K562 (cell line): ENCODE measurements around the gene MTHFD2. TPM values are rescaled to one million over a fixed set of nuclear protein-coding genes. Genes with fewer than 3 reads are reported as not detected.

Experiments
- CBFA2T3 ChIP-seq: fragments of 450-650 bp; IDR thresholded peaks from 2 replicates; pipeline ENCODE4 v1.6.1; 2017
- CBX3 ChIP-seq, 2 experiments: IDR thresholded peaks; 1 replicate in 1 of 2; 2 replicates in 1 of 2; pipeline ENCODE4 v1.6.1; 2012; ENCODE audit warnings: inconsistent platforms in 2 of 2, low read length in 2 of 2, borderline replicate concordance in 1 of 2, control low read depth in 1 of 2
- CHD4 ChIP-seq: fragments of 200-600 bp; sonication (generic); IDR thresholded peaks from 3 replicates; pipeline ENCODE4 v1.6.1; 2012; ENCODE audit warnings: low read depth, mild to moderate bottlenecking, mixed read lengths, low read length, inconsistent platforms; ENCODE audit not compliant: insufficient read depth, insufficient replicate concordance, poor library complexity, severe bottlenecking
- FOXM1 ChIP-seq, 2 experiments: fragments of 450-650 bp in 1 of 2; sonication (generic) in 1 of 2; formaldehyde crosslinking in 1 of 2; IDR thresholded peaks; 2 replicates each; pipeline versions ENCODE4 v1.6.1 to v1.9.0; 2017 to 2022; ENCODE audit warnings: low read depth in 2 of 2, mild to moderate bottlenecking in 2 of 2, missing genetic modification reagents in 1 of 2, moderate library complexity in 1 of 2
- HOXB6 ChIP-seq: fragments of 250-450 bp; sonication (Bioruptor Pico); IDR thresholded peaks from 2 replicates; pipeline ENCODE4 v1.5.1; 2022; ENCODE audit warnings: mild to moderate bottlenecking, borderline replicate concordance
- MAFG ChIP-seq: fragments of 450-650 bp; conservative IDR thresholded peaks from 2 replicates; pipeline ENCODE4 v1.6.1; 2016; ENCODE audit warnings: missing genetic modification characterization, missing compliant biosample characterization
- MIER1 ChIP-seq: fragments of 450-650 bp; IDR thresholded peaks from 2 replicates; pipeline ENCODE4 v1.6.1; 2016; ENCODE audit warnings: antibody characterized with exemption, mild to moderate bottlenecking, low read depth
- NCOA1 ChIP-seq: fragments of 450-650 bp; IDR thresholded peaks from 2 replicates; pipeline ENCODE4 v1.6.1; 2016; ENCODE audit warnings: low read depth
- NFIC ChIP-seq: fragments of 450-650 bp; IDR thresholded peaks from 2 replicates; pipeline ENCODE4 v1.6.1; 2017; ENCODE audit warnings: mild to moderate bottlenecking, inconsistent platforms
- NR2C2 ChIP-seq, 2 experiments: fragments of 200-800 bp in 1 of 2; sonication (Bioruptor generic) in 1 of 2; sonication (generic) in 1 of 2; formaldehyde crosslinking in 1 of 2; IDR thresholded peaks; 2 replicates each; pipeline versions ENCODE4 v1.6.1 to v1.8.0; 2016 to 2022; ENCODE audit warnings: mild to moderate bottlenecking in 1 of 2, missing compliant biosample characterization in 1 of 2, missing genetic modification characterization in 1 of 2, missing genetic modification reagents in 1 of 2
- RBM25 ChIP-seq: fragments of 200-400 bp; formaldehyde crosslinking; IDR thresholded peaks from 2 replicates; pipeline ENCODE4 v1.6.1; 2018; ENCODE audit warnings: low read length, low read depth, moderate library complexity; ENCODE audit not compliant: severe bottlenecking
- SMAD4 ChIP-seq: fragments of 250-450 bp; sonication (Bioruptor Pico); conservative IDR thresholded peaks from 2 replicates; pipeline ENCODE4 v1.8.0; 2021; ENCODE audit warnings: inconsistent platforms, mild to moderate bottlenecking, moderate library complexity
- SMARCA5 ChIP-seq: fragments of 450-650 bp; IDR thresholded peaks from 2 replicates; pipeline ENCODE4 v1.6.1; 2016
- SMARCC2 ChIP-seq: fragments of 450-650 bp; IDR thresholded peaks from 2 replicates; pipeline ENCODE4 v1.6.1; 2017; ENCODE audit warnings: antibody characterized with exemption, moderate library complexity, mild to moderate bottlenecking, low read depth
- STAT5A ChIP-seq: IDR thresholded peaks from 2 replicates; pipeline ENCODE4 v1.6.1; 2012; ENCODE audit warnings: low read length, inconsistent platforms, borderline replicate concordance
- TEAD4 ChIP-seq, 2 experiments: sonication (generic) in 1 of 2; formaldehyde crosslinking in 1 of 2; IDR thresholded peaks; 2 replicates each; pipeline versions ENCODE4 v1.6.1 to v1.8.0; 2012 to 2022; ENCODE audit warnings: borderline replicate concordance in 1 of 2, inconsistent platforms in 1 of 2, low read length in 1 of 2, mild to moderate bottlenecking in 1 of 2, missing genetic modification reagents in 1 of 2
- ZNF79 ChIP-seq: fragments of 250-450 bp; sonication (Bioruptor Pico); IDR thresholded peaks from 2 replicates; pipeline ENCODE4 v1.4.0; 2020; ENCODE audit warnings: low read depth, mild to moderate bottlenecking, moderate library complexity
- polyA plus RNA-seq, 8 experiments: library from polyadenylated mRNA; depleted of rRNA in 4 of 8; stranded (reverse) in 5 of 8; unstranded in 3 of 8; fragments of >200 nt; fragmentation: Nextera tagmentation in 2 of 8; fragmentation: Illumina TruSeq in 1 of 8; extraction: Ambion mirVana in 2 of 8; extraction: Trizol in 1 of 8; gene quantifications; 2 replicates each; pipeline versions ENCODE4 v1.2.1 to v1.2.3, GENCODE V29; 2011 to 2014; ENCODE audit warnings: inconsistent platforms in 1 of 8, missing spikeins in 1 of 8
- total RNA-seq, 7 experiments: library from RNA; depleted of rRNA in 6 of 7; stranded (reverse); fragments of >200 nt in 6 of 7; fragmentation: Illumina TruSeq in 2 of 7; extraction: Trizol in 2 of 7; gene quantifications; 2 replicates each; pipeline versions ENCODE4 v1.2.1 to v1.2.3, GENCODE V29; 2011 to 2021; ENCODE audit warnings: low replicate concordance in 1 of 7
- TF ChIP-seq, protein P1 (sequence below): fragments of 450-650 bp; conservative IDR thresholded peaks from 2 replicates; pipeline ENCODE4 v1.6.1; 2016; ENCODE audit warnings: missing genetic modification characterization, low read depth, mild to moderate bottlenecking, control low read depth, missing compliant biosample characterization
- TF ChIP-seq, protein P2 (sequence below): sonication (generic); formaldehyde crosslinking; IDR thresholded peaks from 2 replicates; pipeline ENCODE4 v1.8.0; 2022; ENCODE audit warnings: mild to moderate bottlenecking, missing genetic modification reagents

The MTHFD2 gene
- total and polyA plus RNA-seq, 9 of the 15 experiments (the other 6 are each of a cell fraction or from before 2014, with no cell fraction given), result 113 to 520 (median 234) TPM

DNA sequence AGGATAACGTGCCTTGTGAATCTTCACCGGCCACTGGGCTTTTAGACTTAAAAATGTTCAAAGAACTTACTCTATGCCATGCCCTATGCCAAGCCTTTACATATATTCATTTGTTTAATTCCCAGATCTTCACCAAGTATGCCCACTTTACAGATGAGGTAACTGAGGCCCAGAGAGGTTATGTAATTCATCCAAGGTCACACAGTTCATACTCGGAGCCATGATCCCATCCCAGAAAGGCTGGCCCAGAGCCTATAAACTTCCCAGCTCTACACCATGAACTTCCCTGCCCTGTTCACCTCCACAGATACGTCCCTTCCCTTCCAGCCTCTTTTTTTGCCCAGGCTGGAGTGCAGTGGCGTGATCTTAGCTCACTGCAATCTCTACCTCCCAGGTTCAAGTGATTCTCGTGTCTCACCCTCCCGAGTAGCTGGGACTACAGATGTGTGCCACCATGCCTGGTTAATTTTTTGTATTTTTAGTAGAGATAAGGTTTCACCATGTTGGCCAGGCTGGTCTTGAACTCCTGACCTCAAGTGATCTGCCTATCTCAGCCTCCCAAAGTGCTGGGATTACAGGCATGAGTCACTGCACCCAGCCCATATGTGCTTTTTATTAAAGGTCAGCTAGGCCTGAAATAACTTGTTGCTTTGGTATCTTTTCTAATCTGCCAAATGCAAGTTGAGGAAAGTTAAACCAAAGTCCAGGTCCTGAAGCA, 44.1 kb downstream of the MTHFD2 start (continued):
- TF ChIP-seq FOXM1 (IDR thresholded peaks at IDR 0.05; ENCODE audit: low read depth) (peak; percentile 59; the same call in 1 of the 2 replicates), FOXM1 (CRISPR knock-in tag; IDR thresholded peaks at IDR 0.05; ENCODE audit: low read depth) (no peak), MIER1 (no peak), SMARCA5 (peak; percentile 79), CBX3 (IDR thresholded peaks at IDR 0.05; ENCODE audit: borderline replicate concordance in 1 of 2, low read length in 2 of 2) (0 out of 3 replicates have a peak, but pooled peaks of 1 of the 2 experiments have one; percentile 18), RBM25 (peak; percentile 94), NR2C2 (CRISPR knock-in tag; IDR thresholded peaks at IDR 0.05) (no peak), NR2C2 (tag; IDR thresholded peaks at IDR 0.05) (peak; percentile 50; the same call in 1 of the 2 replicates), MAFG (tag) (no peak), CBFA2T3 (peak; percentile 97), SMAD4 (CRISPR knock-in tag) (peak; percentile 39; the same call in 1 of the 2 replicates), CHD4 (peak; percentile 40), NCOA1 (0 out of 2 replicates have a peak, but pooled peaks have one; percentile 12), SMARCC2 (0 out of 2 replicates have a peak, but pooled peaks have one; percentile 27), TEAD4 (IDR thresholded peaks at IDR 0.05; ENCODE audit: low read length) (peak; percentile 81), TEAD4 (CRISPR knock-in tag; IDR thresholded peaks at IDR 0.05; ENCODE audit: borderline replicate concordance) (no peak), STAT5A (peak; percentile 45; the same call in 1 of the 2 replicates), HOXB6 (CRISPR knock-in tag) (no peak), NFIC (peak; percentile 79), ZNF79 (CRISPR knock-in tag) (no peak)
- TF ChIP-seq, protein P1, sequence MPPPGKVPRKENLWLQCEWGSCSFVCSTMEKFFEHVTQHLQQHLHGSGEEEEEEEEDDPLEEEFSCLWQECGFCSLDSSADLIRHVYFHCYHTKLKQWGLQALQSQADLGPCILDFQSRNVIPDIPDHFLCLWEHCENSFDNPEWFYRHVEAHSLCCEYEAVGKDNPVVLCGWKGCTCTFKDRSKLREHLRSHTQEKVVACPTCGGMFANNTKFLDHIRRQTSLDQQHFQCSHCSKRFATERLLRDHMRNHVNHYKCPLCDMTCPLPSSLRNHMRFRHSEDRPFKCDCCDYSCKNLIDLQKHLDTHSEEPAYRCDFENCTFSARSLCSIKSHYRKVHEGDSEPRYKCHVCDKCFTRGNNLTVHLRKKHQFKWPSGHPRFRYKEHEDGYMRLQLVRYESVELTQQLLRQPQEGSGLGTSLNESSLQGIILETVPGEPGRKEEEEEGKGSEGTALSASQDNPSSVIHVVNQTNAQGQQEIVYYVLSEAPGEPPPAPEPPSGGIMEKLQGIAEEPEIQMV (tag), result no peak
- TF ChIP-seq, protein P2, sequence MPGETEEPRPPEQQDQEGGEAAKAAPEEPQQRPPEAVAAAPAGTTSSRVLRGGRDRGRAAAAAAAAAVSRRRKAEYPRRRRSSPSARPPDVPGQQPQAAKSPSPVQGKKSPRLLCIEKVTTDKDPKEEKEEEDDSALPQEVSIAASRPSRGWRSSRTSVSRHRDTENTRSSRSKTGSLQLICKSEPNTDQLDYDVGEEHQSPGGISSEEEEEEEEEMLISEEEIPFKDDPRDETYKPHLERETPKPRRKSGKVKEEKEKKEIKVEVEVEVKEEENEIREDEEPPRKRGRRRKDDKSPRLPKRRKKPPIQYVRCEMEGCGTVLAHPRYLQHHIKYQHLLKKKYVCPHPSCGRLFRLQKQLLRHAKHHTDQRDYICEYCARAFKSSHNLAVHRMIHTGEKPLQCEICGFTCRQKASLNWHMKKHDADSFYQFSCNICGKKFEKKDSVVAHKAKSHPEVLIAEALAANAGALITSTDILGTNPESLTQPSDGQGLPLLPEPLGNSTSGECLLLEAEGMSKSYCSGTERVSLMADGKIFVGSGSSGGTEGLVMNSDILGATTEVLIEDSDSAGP, result no peak
